Measurements from ENCODE around the gene CXCL16. TPM values are rescaled to one million over a fixed set of nuclear protein-coding genes. Genes with fewer than 3 reads are reported as not detected.
A peak's percentile ranks its signal among the peaks of the same experiment; 100 is the strongest.

The CXCL16 gene
- total and polyA plus RNA-seq, 2 of the 13 experiments (the other 11 are each of a cell fraction or from before 2014, with no cell fraction given): 9.4 to 101 TPM

GRCh38 chr17:4709794-4710692, 29.7 kb downstream of the CXCL16 start, which contains the start of gene ARRB2 (continued):
- TF ChIP-seq ZNF704 (CRISPR knock-in tag; IDR thresholded peaks at IDR 0.05; ENCODE audit: borderline replicate concordance) (no peak), ZNF235 (CRISPR knock-in tag; IDR thresholded peaks at IDR 0.05; ENCODE audit: borderline replicate concordance) (no peak), ZNF746 (CRISPR knock-in tag; IDR thresholded peaks at IDR 0.05) (no peak; the same call in 1 of the 2 replicates), HOMEZ (CRISPR knock-in tag; IDR thresholded peaks at IDR 0.05; ENCODE audit: low read depth) (no peak; the same call in 1 of the 2 replicates), ZNF331 (CRISPR knock-in tag; IDR thresholded peaks at IDR 0.05) (peak; percentile 25; the same call in 1 of the 2 replicates), HDAC1 (CRISPR knock-in tag; IDR thresholded peaks at IDR 0.05) (peak; percentile 76; the same call in 1 of the 2 replicates)

- intact Hi-C loops (cut with micrococcal nuclease; ENCODE audit: unreplicated experiment): loop anchor here (2.0 kb wide), 1 partner anchor 174 kb away; no protein-coding TSS in a partner anchor
- FAIRE-seq (peak; percentile 58), ATAC-seq (no peak), DNase-seq (ENCODE audit: low spot score) (peak; percentile 72)
- 45% methylated on average over 8 of the region's 8 CpGs for WGBS (ENCODE audit: low lambda C conversion rate)
- Histone ChIP-seq H3K27me3 (ENCODE audit: control insufficient read depth in 1 of 2, insufficient read depth in 2 of 2, low read length in 2 of 2) (no peaks in the 10 kb centered on the region; a peak in 1 of 5 replicates), H3K4me2 (ENCODE audit: low read depth, low read length) (no peak overlapping the region), H3K36me3 (replicated peaks in 1 of 2; ENCODE audit: control insufficient read depth in 1 of 2, insufficient read depth in 2 of 2, low read length in 2 of 2) (no peaks in the 10 kb centered on the region), H3K9ac (ENCODE audit: insufficient read depth, low read depth, low read length) (no peak overlapping the region), H3K4me1 (ENCODE audit: insufficient read depth, low read length) (peaks cover 39% of the 10 kb centered on the region), H3K27ac (ENCODE audit: extremely low read length, insufficient read depth, low read length) (no peak overlapping the region), H3K9me3 (ENCODE audit: low read length) (no peaks in the 10 kb centered on the region), H3K79me2 (ENCODE audit: insufficient read depth, low read length) (peaks cover 30% of the 10 kb centered on the region), H2AFZ (ENCODE audit: low read length) (no peak overlapping the region), H4K20me1 (ENCODE audit: insufficient read depth, low read length) (no peaks in the 10 kb centered on the region; the same call in 1 of the 2 replicates), H3K4me3 (replicated peaks in 1 of 3; ENCODE audit: insufficient read depth in 1 of 3, low read depth in 2 of 3, low read length in 3 of 3) (no peak overlapping the region)
- BruUV-seq (replicated peaks): no TSS peak
- ChIA-PET POLR2A (interaction anchor here (0.6 to 5.9 kb wide), 24 partner anchors 9 to 259 kb away, joined by 3 to 107 read pairs (median 4); partner anchors contain the start of genes GLTPD2, MED11, PLD2 and PSMB6), CTCF (ENCODE audit: low intra/inter-chr PET ratio, low total read pairs) (no interaction called here)
- in situ Hi-C loops (cut with HindIII; ENCODE audit: extremely low pct_ligation_motif_present, low pct_unique_long_range_greater_than_20kb): no loop called here
- TF ChIP-seq KLF16 (CRISPR knock-in tag; IDR thresholded peaks at IDR 0.05) (no peak), ZNF354B (CRISPR knock-in tag; IDR thresholded peaks at IDR 0.05) (no peak), RBFOX2 (IDR thresholded peaks at IDR 0.05; ENCODE audit: low read depth, low read length) (peak; percentile 45), GPN1 (CRISPR knock-in tag; IDR thresholded peaks at IDR 0.05; ENCODE audit: borderline replicate concordance) (no peak), GPBP1L1 (CRISPR knock-in tag; IDR thresholded peaks at IDR 0.05) (no peak), MAFK (conservative IDR thresholded peaks at IDR 0.05 in 1 of 2, IDR thresholded peaks at IDR 0.05 in 1 of 2; ENCODE audit: low read length in 2 of 2) (peak in 1 of 2 experiments; percentile 9; a peak in 1 of 4 replicates), ZNF275 (CRISPR knock-in tag; IDR thresholded peaks at IDR 0.05; ENCODE audit: borderline replicate concordance) (no peak), ATF7-NPFF (CRISPR knock-in tag; IDR thresholded peaks at IDR 0.05; ENCODE audit: low read depth) (no peak), DRAP1 (CRISPR knock-in tag; IDR thresholded peaks at IDR 0.05) (peak; percentile 93)
Measured at GRCh38 chr17:4708436-4708835, 31.3 kb downstream of the CXCL16 start.

Measured in HepG2 (cell line).